HG03521 (cell line): ENCODE data around the gene N4BP2L2.

Experiments used
- ATAC-seq: cut with Tn5 transposase; IDR thresholded peaks from one replicate; pipeline ENCODE4 v1.9.1; 2021; ENCODE audit warnings: mild to moderate bottlenecking, moderate library complexity; ENCODE audit not compliant: unreplicated experiment

The N4BP2L2 gene

GRCh38 chr13:32384702-32385101 is 153.9 kb downstream of the N4BP2L2 start:
- no peak for ATAC-seq

GRCh38 chr13:32383836-32384618 is 154.6 kb downstream of the N4BP2L2 start:
- no peak for ATAC-seq
